H9 (cell line): ENCODE data around the gene ING1. TPM values are rescaled to one million over a fixed set of nuclear protein-coding genes. Genes with fewer than 3 reads are reported as not detected.

Experiments
- DNase-seq: peaks from one replicate; pipeline ENCODE4 v3.0.0-alpha.2; 2017
- H2AFZ ChIP-seq: one replicate; pipeline ENCODE4 v1.6.1; 2013; ENCODE audit warnings: mild to moderate bottlenecking, low read length, control low read depth, moderate library complexity
- H2AK5ac ChIP-seq: 2 replicates; pipeline ENCODE4 v1.6.1; 2013; ENCODE audit warnings: low read length, control low read depth, mixed read lengths; ENCODE audit not compliant: insufficient read length
- H2BK120ac ChIP-seq: one replicate; pipeline ENCODE4 v1.6.1; 2013; ENCODE audit warnings: low read depth, mild to moderate bottlenecking, low read length, control low read depth, inconsistent platforms; ENCODE audit not compliant: poor library complexity, severe bottlenecking
- H2BK12ac ChIP-seq: 2 replicates; pipeline ENCODE4 v1.6.1; 2013; ENCODE audit warnings: low read length, control low read depth, mixed read lengths, low read depth; ENCODE audit not compliant: insufficient read length
- H2BK15ac ChIP-seq: 2 replicates; pipeline ENCODE4 v1.6.1; 2013; ENCODE audit warnings: low read depth, low read length, control low read depth
- H2BK20ac ChIP-seq: one replicate; pipeline ENCODE4 v1.6.1; 2013; ENCODE audit warnings: low read depth, mild to moderate bottlenecking, low read length, control low read depth, inconsistent platforms; ENCODE audit not compliant: poor library complexity, severe bottlenecking
- H2BK5ac ChIP-seq: 2 replicates; pipeline ENCODE4 v1.6.1; 2013; ENCODE audit warnings: low read length, control low read depth, mixed read lengths; ENCODE audit not compliant: insufficient read length
- H3K14ac ChIP-seq: 2 replicates; pipeline ENCODE4 v1.6.1; 2013; ENCODE audit warnings: low read length, control low read depth; ENCODE audit not compliant: insufficient read depth
- H3K18ac ChIP-seq: 2 replicates; pipeline ENCODE4 v1.6.1; 2013; ENCODE audit warnings: low read depth, mild to moderate bottlenecking, mixed read lengths, low read length, control low read depth; ENCODE audit not compliant: insufficient read length
- H3K23ac ChIP-seq: 2 replicates; pipeline ENCODE4 v1.6.1; 2013; ENCODE audit warnings: low read length, control low read depth, mixed read lengths, low read depth; ENCODE audit not compliant: insufficient read length
- H3K23me2 ChIP-seq: 2 replicates; pipeline ENCODE4 v1.6.1; 2013; ENCODE audit warnings: low read depth, mild to moderate bottlenecking, mixed read lengths, low read length, control low read depth; ENCODE audit not compliant: insufficient read length, poor library complexity, severe bottlenecking
- H3K27ac ChIP-seq: 2 replicates; pipeline ENCODE4 v1.5.1; 2013; ENCODE audit warnings: low read length, control low read depth, mixed read lengths, low read depth; ENCODE audit not compliant: insufficient read length
- H3K27me3 ChIP-seq: 2 replicates; pipeline ENCODE4 v1.6.1; 2013; ENCODE audit warnings: low read length, control low read depth, inconsistent platforms; ENCODE audit not compliant: insufficient read depth
- H3K4ac ChIP-seq: 2 replicates; pipeline ENCODE4 v1.6.1; 2013; ENCODE audit warnings: low read depth, mild to moderate bottlenecking, control low read depth, inconsistent platforms, low read length, moderate library complexity
- H3K4me1 ChIP-seq: 2 replicates; pipeline ENCODE4 v1.6.1; 2013; ENCODE audit warnings: low read length, control low read depth, inconsistent platforms; ENCODE audit not compliant: insufficient read depth
- H3K4me2 ChIP-seq: 2 replicates; pipeline ENCODE4 v1.6.1; 2013; ENCODE audit warnings: low read length, control low read depth, mixed read lengths; ENCODE audit not compliant: insufficient read length, insufficient read depth
- H3K56ac ChIP-seq: 2 replicates; pipeline ENCODE4 v1.6.1; 2013; ENCODE audit warnings: low read depth, mild to moderate bottlenecking, mixed read lengths, low read length, control low read depth; ENCODE audit not compliant: insufficient read length
- H3K79me1 ChIP-seq: 2 replicates; pipeline ENCODE4 v1.6.1; 2013; ENCODE audit warnings: low read depth, mild to moderate bottlenecking, moderate library complexity, low read length, control low read depth, inconsistent platforms; ENCODE audit not compliant: insufficient read depth, poor library complexity, severe bottlenecking
- H3K79me2 ChIP-seq: 2 replicates; pipeline ENCODE4 v1.6.1; 2013; ENCODE audit warnings: low read length, control low read depth, inconsistent platforms; ENCODE audit not compliant: insufficient read depth
- H3K9ac ChIP-seq: 2 replicates; pipeline ENCODE4 v1.6.1; 2013; ENCODE audit warnings: low read length, control low read depth, mixed read lengths; ENCODE audit not compliant: insufficient read length; ENCODE audit errors: extremely low read depth
- H3K9me3 ChIP-seq: one replicate; pipeline ENCODE4 v1.6.1; 2013; ENCODE audit warnings: low read depth, low read length, inconsistent platforms; ENCODE audit not compliant: control insufficient read depth
- H3T11ph ChIP-seq: one replicate; pipeline ENCODE4 v1.6.1; 2013; ENCODE audit warnings: mild to moderate bottlenecking, low read length, control low read depth, inconsistent platforms
- H4K20me1 ChIP-seq: one replicate; pipeline ENCODE4 v1.6.1; 2013; ENCODE audit not compliant: control insufficient read depth, insufficient read length, insufficient read depth
- H4K5ac ChIP-seq: 2 replicates; pipeline ENCODE4 v1.6.1; 2013; ENCODE audit warnings: low read depth, mild to moderate bottlenecking, mixed read lengths, low read length, control low read depth; ENCODE audit not compliant: insufficient read length
- H4K8ac ChIP-seq: replicated peaks from 2 replicates; pipeline ENCODE4 v1.6.1; 2013; ENCODE audit warnings: low read length, control low read depth, mixed read lengths, low read depth; ENCODE audit not compliant: insufficient read length
- H4K91ac ChIP-seq: 2 replicates; pipeline ENCODE4 v1.6.1; 2013; ENCODE audit warnings: low read depth, mild to moderate bottlenecking, moderate library complexity, mixed read lengths, low read length, control low read depth; ENCODE audit not compliant: insufficient read length
- H3K27ac Mint-ChIP-seq, 3 experiments: 2 replicates in 2 of 3; 3 replicates in 1 of 3; pipeline ENCODE4 v1.8.0; 2020 to 2021; ENCODE audit warnings: mixed read lengths in 3 of 3, mild to moderate bottlenecking in 1 of 3, moderate library complexity in 1 of 3
- H3K27me3 Mint-ChIP-seq: 2 replicates; pipeline ENCODE4 v1.8.0; 2021; ENCODE audit warnings: low read depth, mild to moderate bottlenecking, moderate library complexity, mixed read lengths
- H3K36me3 Mint-ChIP-seq, 3 experiments: 2 replicates in 2 of 3; 3 replicates in 1 of 3; pipeline ENCODE4 v1.8.0; 2020 to 2021; ENCODE audit warnings: low read depth in 3 of 3, mixed read lengths in 3 of 3; ENCODE audit not compliant: insufficient read depth in 1 of 3
- H3K4me1 Mint-ChIP-seq, 2 experiments: 2 replicates each; pipeline ENCODE4 v1.8.0; 2020; ENCODE audit warnings: mixed read lengths in 2 of 2
- H3K4me3 Mint-ChIP-seq, 2 experiments: 2 replicates in 1 of 2; 3 replicates in 1 of 2; pipeline ENCODE4 v1.8.0; 2020 to 2021; ENCODE audit warnings: mild to moderate bottlenecking in 2 of 2, mixed read lengths in 2 of 2, moderate library complexity in 1 of 2
- H3K9me3 Mint-ChIP-seq, 2 experiments: 2 replicates in 1 of 2; 3 replicates in 1 of 2; pipeline ENCODE4 v1.8.0; 2020; ENCODE audit warnings: mild to moderate bottlenecking in 2 of 2, mixed read lengths in 2 of 2, moderate library complexity in 1 of 2
- WGBS: extraction: QIAGEN DNeasy Blood & Tissue Kit; methylation state at CpG from one replicate; pipeline ENCODE4 v1.1.7; 2013; ENCODE audit warnings: missing lambda C conversion rate, low lambda C conversion rate, mixed read lengths; ENCODE audit not compliant: insufficient read length; ENCODE audit errors: extremely low coverage; 5-methylcytosine and 5-hydroxymethylcytosine counted together
- total RNA-seq: library from RNA; stranded (reverse); gene quantifications from 2 replicates; pipeline ENCODE4 v1.2.1, GENCODE V29; 2021
- TF ChIP-seq, protein P1 (sequence below): fragments of 200-600 bp; sonication (generic); conservative IDR thresholded peaks from 3 replicates; pipeline ENCODE4 v1.8.0; 2021; ENCODE audit warnings: antibody characterized with exemption, mild to moderate bottlenecking

Gene ING1
- total RNA-seq, 1 experiment from 2014 or later, result 17.3 TPM

- H3K36me3 Mint-ChIP-seq, result peaks cover 7 to 56% (median 32%) of the 10 kb centered on the region in 3 experiments; a peak in 6 of 7 replicates
- Histone ChIP-seq H2AK5ac (no peak overlapping the region), H4K20me1 (no peaks in the 10 kb centered on the region), H3K79me2 (no peaks in the 10 kb centered on the region), H3K4me2 (no peak overlapping the region), H3K23ac (no peak overlapping the region), H3K79me1 (no peaks in the 10 kb centered on the region), H3K27ac (no peak overlapping the region), H2AFZ (no peak overlapping the region), H3K18ac (no peak overlapping the region), H2BK12ac (no peak overlapping the region), H4K91ac (no peak overlapping the region), H2BK20ac (no peak overlapping the region), H4K8ac (no peak overlapping the region), H2BK120ac (no peak overlapping the region), H2BK5ac (no peak overlapping the region), H3K9ac (no peak overlapping the region), H3K14ac (no peak overlapping the region), H3K56ac (no peak overlapping the region), H3K4me1 (no peaks in the 10 kb centered on the region), H3K9me3 (no peaks in the 10 kb centered on the region), H3K23me2 (no peaks in the 10 kb centered on the region), H3T11ph (no peak overlapping the region), H3K27me3 (no peaks in the 10 kb centered on the region), H3K4ac (no peak overlapping the region), H4K5ac (no peak overlapping the region), H2BK15ac (no peak overlapping the region)
- no peaks in the 10 kb centered on the region for H3K27me3 Mint-ChIP-seq
- H3K27ac Mint-ChIP-seq, result peak overlapping the region in 1 of 3 experiments; percentile 44; a peak in 1 of 7 replicates
- H3K9me3 Mint-ChIP-seq, result no peaks in the 10 kb centered on the region
- no CpG with 5 or more reads among the region's 16 CpGs for WGBS
- no peak for DNase-seq
- no peaks in the 10 kb centered on the region for H3K4me1 Mint-ChIP-seq
- no peak overlapping the region for H3K4me3 Mint-ChIP-seq
- TF ChIP-seq, protein P1, sequence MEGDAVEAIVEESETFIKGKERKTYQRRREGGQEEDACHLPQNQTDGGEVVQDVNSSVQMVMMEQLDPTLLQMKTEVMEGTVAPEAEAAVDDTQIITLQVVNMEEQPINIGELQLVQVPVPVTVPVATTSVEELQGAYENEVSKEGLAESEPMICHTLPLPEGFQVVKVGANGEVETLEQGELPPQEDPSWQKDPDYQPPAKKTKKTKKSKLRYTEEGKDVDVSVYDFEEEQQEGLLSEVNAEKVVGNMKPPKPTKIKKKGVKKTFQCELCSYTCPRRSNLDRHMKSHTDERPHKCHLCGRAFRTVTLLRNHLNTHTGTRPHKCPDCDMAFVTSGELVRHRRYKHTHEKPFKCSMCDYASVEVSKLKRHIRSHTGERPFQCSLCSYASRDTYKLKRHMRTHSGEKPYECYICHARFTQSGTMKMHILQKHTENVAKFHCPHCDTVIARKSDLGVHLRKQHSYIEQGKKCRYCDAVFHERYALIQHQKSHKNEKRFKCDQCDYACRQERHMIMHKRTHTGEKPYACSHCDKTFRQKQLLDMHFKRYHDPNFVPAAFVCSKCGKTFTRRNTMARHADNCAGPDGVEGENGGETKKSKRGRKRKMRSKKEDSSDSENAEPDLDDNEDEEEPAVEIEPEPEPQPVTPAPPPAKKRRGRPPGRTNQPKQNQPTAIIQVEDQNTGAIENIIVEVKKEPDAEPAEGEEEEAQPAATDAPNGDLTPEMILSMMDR, result no peak
Observed at GRCh38 chr13:110687736-110688135, 25.8 kb upstream of the ING1 start.
